Bronchial epithelial cell (primary cell): ENCODE results near the gene RAD52. TPM values are rescaled to one million over a fixed set of nuclear protein-coding genes. Genes with fewer than 3 reads are reported as not detected.

Source experiments
- DNase-seq: peaks from one replicate; pipeline ENCODE4 v3.0.0-alpha.2; 2010; ENCODE audit warnings: low read depth
- FAIRE-seq: peaks from 2 replicates; lab custom pipeline; 2011; peaks lifted over from hg19 to GRCh38; lab: Jason Lieb, UNC
- H3K27me3 ChIP-seq: 2 replicates; pipeline ENCODE4 v1.5.1; 2011; ENCODE audit warnings: low read length; ENCODE audit not compliant: control insufficient read depth, insufficient read depth
- H3K36me3 ChIP-seq: 2 replicates; pipeline ENCODE4 v1.5.1; 2011; ENCODE audit warnings: low read length; ENCODE audit not compliant: control insufficient read depth, insufficient read depth
- H3K4me3 ChIP-seq: 2 replicates; pipeline ENCODE4 v1.5.1; 2011; ENCODE audit warnings: mild to moderate bottlenecking, low read depth, low read length, control low read depth
- CTCF ChIP-seq: IDR thresholded peaks from 2 replicates; pipeline ENCODE4 v1.5.1; 2011; ENCODE audit warnings: mild to moderate bottlenecking, moderate library complexity, low read length, control low read depth, inconsistent platforms; ENCODE audit not compliant: insufficient read depth, severe bottlenecking
- total RNA-seq: library from RNA; depleted of rRNA; stranded (reverse); fragments of >200 nt; gene quantifications from 2 replicates; pipeline ENCODE4 v1.2.1, GENCODE V29; 2014

The RAD52 gene
- total RNA-seq, 1 donor from 2014 or later: 16.3 TPM

- no peak for TF ChIP-seq CTCF
- H3K36me3 ChIP-seq: peaks cover 26% of the 10 kb centered on the region
- DNase-seq: no peak
- no peak for FAIRE-seq
- H3K4me3 ChIP-seq: no peak overlapping the region
- no peaks in the 10 kb centered on the region for H3K27me3 ChIP-seq
Observed at GRCh38 chr12:904010-904414, 45.5 kb downstream of the RAD52 start.

GRCh38 chr12:903055-903454 is 46.4 kb downstream of the RAD52 start:
- Histone ChIP-seq H3K36me3 (peaks cover 26% of the 10 kb centered on the region), H3K27me3 (no peaks in the 10 kb centered on the region), H3K4me3 (no peak overlapping the region)
- no peak for TF ChIP-seq CTCF
- no peak for FAIRE-seq
- no peak for DNase-seq

GRCh38 chr12:902581-902980 is 46.9 kb downstream of the RAD52 start:
- FAIRE-seq (no peak), DNase-seq (no peak)
- H3K36me3 ChIP-seq: peaks cover 25% of the 10 kb centered on the region
- no peak overlapping the region for H3K4me3 ChIP-seq
- no peak for TF ChIP-seq CTCF
- no peaks in the 10 kb centered on the region for H3K27me3 ChIP-seq

- DNase-seq (no peak), FAIRE-seq (no peak)
- peaks cover 13% of the 10 kb centered on the region for H3K36me3 ChIP-seq
- H3K27me3 ChIP-seq: no peaks in the 10 kb centered on the region
- no peak for TF ChIP-seq CTCF
- H3K4me3 ChIP-seq: no peak overlapping the region
Observed at GRCh38 chr12:897386-897785, 52.1 kb downstream of the RAD52 start.

GRCh38 chr12:896031-896430 is 53.5 kb downstream of the RAD52 start:
- H3K36me3 ChIP-seq: peaks cover 9% of the 10 kb centered on the region

More at GRCh38 chr12:896031-896430, 53.5 kb downstream of the RAD52 start:
- Histone ChIP-seq H3K27me3 (no peaks in the 10 kb centered on the region), H3K4me3 (no peak overlapping the region)
- no peak for DNase-seq
- no peak for FAIRE-seq
- TF ChIP-seq CTCF: no peak
